Keratinocyte (primary cell): ENCODE results near the gene ARL4C.

Experiments used
- CTCF ChIP-seq, 3 experiments: IDR thresholded peaks in 1 of 3; conservative IDR thresholded peaks in 1 of 3; optimal IDR thresholded peaks in 1 of 3; 2 replicates in 2 of 3; 3 replicates in 1 of 3; pipeline versions ENCODE3 to v1.5.1; 2011; ENCODE audit warnings: low read length in 3 of 3, mild to moderate bottlenecking in 3 of 3, moderate library complexity in 2 of 3, control low read depth in 1 of 3, inconsistent platforms in 1 of 3; ENCODE audit not compliant: insufficient read depth in 2 of 3; ENCODE audit errors: extremely low read depth in 1 of 3
- EZH2 ChIP-seq: IDR thresholded peaks from one replicate; pipeline ENCODE4 v1.6.1; 2012; ENCODE audit warnings: inconsistent platforms, mild to moderate bottlenecking, low read length, moderate library complexity

GRCh38 chr2:234474654-234475053 is 22.2 kb downstream of the ARL4C start:
- TF ChIP-seq CTCF (optimal IDR thresholded peaks at IDR 0.05 in 1 of 3, IDR thresholded peaks at IDR 0.05 in 1 of 3, conservative IDR thresholded peaks at IDR 0.05 in 1 of 3; ENCODE audit: extremely low read depth in 1 of 3, insufficient read depth in 2 of 3, low read length in 3 of 3) (no peak), EZH2 (no peak)
